Amygdala (tissue), 56 donors: ENCODE measurements around the gene SLC41A3.
"Not testable (repeated sequence)": the region's sequence is repeated elsewhere in the genome, so short reads cannot be mapped to it uniquely, and the experiment has no call there.

Source experiments
- DNase-seq, 56 donors: peaks; one replicate each; lab custom pipeline; 2025; lab: John Stamatoyannopoulos, UW

The SLC41A3 gene

GRCh38 chr3:126084768-126085180 is 850 bp upstream of the SLC41A3 start:
- DNase-seq = no peak

GRCh38 chr3:126083511-126083912 is 412 bp downstream of the SLC41A3 start:
- peak in 1 of 56 donors; percentile 56 for DNase-seq

- no peak for DNase-seq
These were observed 832 bp downstream of the SLC41A3 start for GRCh38 chr3:126083138-126083445.

- DNase-seq = no peak
These were observed 1.4 kb downstream of the SLC41A3 start for GRCh38 chr3:126082362-126083137.

- DNase-seq = no peak
These were observed 2.1 kb downstream of the SLC41A3 start for GRCh38 chr3:126081618-126082361.

GRCh38 chr3:126080970-126081369 is 3.0 kb downstream of the SLC41A3 start:
- no peak for DNase-seq

- no peak for DNase-seq
These were observed 5.1 kb downstream of the SLC41A3 start for GRCh38 chr3:126078866-126079265.

- no peak for DNase-seq
These were observed 6.2 kb downstream of the SLC41A3 start for GRCh38 chr3:126077754-126078153.

GRCh38 chr3:126076140-126076539 is 7.8 kb downstream of the SLC41A3 start:
- no peak for DNase-seq

GRCh38 chr3:126070146-126070545 is 13.8 kb downstream of the SLC41A3 start:
- no peak for DNase-seq

- DNase-seq = no peak
These were observed 16.0 kb downstream of the SLC41A3 start for GRCh38 chr3:126067959-126068358.

- DNase-seq = not testable (repeated sequence)
These were observed 17.2 kb downstream of the SLC41A3 start for GRCh38 chr3:126066676-126067075.

GRCh38 chr3:126065876-126066275 is 18.0 kb downstream of the SLC41A3 start:
- DNase-seq = no peak

GRCh38 chr3:126064627-126065258 is 19.2 kb downstream of the SLC41A3 start:
- DNase-seq = no peak

- no peak for DNase-seq
These were observed 20.5 kb downstream of the SLC41A3 start for GRCh38 chr3:126063358-126063965.

- DNase-seq = no peak
These were observed 22.5 kb downstream of the SLC41A3 start for GRCh38 chr3:126061301-126062032.

- no peak for DNase-seq
These were observed 23.2 kb downstream of the SLC41A3 start for GRCh38 chr3:126060613-126061145.

GRCh38 chr3:126058666-126059065 is 25.3 kb downstream of the SLC41A3 start:
- no peak for DNase-seq

- no peak for DNase-seq
These were observed 26.0 kb downstream of the SLC41A3 start for GRCh38 chr3:126057936-126058335.

GRCh38 chr3:126057501-126057819 is 26.5 kb downstream of the SLC41A3 start:
- no peak for DNase-seq
